GM18499 (cell line): ENCODE results near the gene SVBP.

Experiments used
- ATAC-seq: cut with Tn5 transposase; IDR thresholded peaks from one replicate; pipeline ENCODE4 v1.9.1; 2021; ENCODE audit warnings: moderate number of reproducible peaks; ENCODE audit not compliant: insufficient read depth, unreplicated experiment

SVBP gene

DNA sequence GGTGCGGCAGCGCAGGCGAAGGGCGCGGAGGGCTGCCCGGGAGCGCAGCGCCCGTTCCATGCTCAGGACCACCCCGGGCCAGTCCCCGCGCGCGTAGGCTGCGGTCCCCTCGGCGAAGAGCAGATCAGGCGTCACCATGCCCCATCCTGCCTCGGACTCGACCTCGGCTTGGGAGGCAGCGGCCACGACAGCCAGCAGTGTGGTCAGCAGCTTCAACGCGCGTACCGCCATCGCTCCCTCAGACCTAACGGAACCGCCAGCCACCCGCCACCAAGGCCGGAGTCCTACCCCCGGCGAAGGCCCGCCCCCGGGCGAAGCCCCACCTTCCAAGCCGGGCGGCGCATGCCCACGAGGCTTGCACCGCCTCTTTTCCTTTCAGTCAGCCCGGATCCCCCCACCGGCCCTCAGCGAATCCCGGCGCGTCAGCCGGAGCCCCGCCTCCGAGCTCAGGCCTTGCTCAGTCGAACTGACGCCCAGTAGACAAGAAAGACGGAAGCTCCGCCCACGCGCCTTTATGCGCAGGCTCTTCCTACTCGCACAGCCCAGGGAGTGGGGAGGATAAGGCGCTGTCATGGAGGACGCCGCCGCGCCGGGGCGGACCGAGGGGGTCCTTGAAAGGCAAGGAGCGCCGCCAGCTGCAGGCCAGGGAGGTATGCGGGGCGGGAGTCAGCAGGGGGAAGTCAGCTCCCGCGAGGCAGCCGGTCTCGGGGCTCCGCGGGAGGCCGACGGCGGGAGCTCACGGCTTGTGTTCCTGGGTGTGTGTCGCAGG is 50.3 kb downstream of the SVBP start, which contains the start of the genes C1orf50 and P3H1:
Gene C1orf50, plus strand, starts transcription at position 509 of the 769 bp plus-strand sequence. Its CDS starts 63 bp downstream, at position 572.
Gene P3H1, minus strand, starts transcription at position 288 of the 769 bp plus-strand sequence. Its CDS starts 57 bp downstream, at position 231.
- ATAC-seq, result peak; percentile 64

DNA sequence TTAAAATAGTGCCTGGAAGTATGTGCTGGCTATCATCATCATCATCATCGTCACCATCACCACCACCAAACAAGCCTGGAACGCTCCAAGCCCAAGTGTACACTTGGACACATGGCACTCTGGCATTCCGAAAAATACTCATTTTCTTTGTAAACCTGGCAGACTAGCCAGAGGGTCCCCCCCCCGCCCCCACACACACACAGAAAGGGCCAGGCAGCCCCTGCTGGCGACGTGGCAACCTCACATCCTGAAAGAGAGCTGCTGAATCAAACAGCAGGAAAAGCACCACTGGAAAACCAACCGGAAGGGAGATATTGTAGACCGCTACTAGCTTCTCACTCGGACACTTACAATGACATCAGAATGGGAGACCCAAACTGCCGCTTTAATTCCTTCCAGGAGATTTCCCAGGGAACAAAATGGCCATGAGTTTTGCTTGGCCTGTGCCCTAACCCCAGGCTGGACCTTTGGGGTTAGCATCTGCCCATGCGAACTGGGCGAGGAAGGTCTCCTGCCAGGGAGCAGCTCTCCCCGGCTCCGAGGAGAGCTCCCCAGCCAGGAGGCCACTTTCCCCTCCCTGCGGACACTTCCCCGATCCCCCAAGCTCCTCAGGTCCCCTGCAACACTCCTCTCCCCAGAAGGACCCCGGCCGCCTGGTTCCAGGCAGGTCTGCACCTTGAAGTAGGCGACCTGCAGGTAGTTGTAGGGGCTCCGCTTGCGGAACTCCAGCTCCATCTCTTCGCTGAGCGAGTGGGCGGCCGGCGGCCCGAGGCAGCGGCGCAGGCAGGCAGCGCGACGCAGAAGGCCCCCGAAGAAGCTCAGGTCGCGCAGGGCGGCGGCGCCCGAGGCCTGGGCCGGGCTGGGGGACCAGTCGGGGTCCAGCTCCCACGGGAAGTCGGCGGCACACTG is 51.1 kb downstream of the SVBP start:
- ATAC-seq, result peak; percentile 2

DNA sequence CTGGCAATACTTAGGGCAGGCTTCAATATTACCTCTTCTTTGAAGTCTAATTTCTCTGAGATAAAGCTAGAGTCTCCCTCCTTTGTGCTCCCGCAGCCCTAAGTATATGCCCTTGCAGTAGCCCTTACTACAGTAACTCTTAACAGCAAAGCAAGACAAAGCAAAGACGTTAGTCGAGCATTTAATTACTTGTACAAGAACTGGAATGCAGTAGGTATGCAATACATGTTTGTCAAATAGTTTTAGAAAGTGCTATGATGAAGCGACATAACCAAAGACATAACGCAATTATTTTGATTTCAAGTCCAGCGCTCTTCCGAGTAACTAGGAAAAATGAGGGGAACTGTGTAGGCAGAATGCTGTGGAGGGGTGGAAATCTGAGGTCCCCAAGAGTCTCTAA is 51.9 kb downstream of the SVBP start:
- no peak for ATAC-seq

DNA sequence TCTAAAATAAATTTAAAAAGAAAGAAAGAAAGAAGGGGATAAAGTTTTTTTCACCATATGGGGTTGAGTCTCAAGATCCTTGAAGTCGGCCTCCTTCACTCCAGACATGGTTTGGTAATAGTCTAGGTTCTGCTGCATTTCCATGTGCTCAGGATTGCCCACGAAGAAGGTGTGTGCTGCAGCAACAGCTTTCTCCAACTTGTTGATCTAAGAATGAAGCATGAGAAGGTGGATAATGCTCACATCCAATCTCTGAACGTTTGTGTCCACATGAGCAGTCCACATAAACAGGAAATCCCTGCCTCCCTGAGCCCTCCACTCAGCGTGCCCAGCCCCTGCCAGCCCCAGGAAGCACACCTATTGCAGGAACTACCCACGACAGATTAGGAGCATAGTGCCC is 54.9 kb downstream of the SVBP start:
- no peak for ATAC-seq

DNA sequence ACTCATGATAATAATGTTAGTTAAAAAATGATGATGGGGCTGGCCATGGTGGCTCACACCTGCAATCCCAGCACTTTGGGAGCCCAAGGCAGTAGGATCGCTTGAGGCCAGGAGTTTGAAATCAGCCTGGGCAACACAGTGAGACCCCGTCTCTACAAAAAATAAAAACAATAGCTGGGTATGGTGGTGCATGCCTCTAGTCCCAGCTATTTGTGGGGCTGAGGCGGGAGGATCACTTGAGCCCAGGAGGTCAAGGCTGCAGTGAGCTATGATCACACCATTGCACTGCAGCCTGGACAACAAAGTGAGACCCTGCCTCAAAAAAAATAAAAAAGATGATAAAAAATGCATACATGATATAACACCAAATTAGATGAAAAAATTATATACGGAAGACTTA is 55.6 kb downstream of the SVBP start:
- ATAC-seq, result no peak

DNA sequence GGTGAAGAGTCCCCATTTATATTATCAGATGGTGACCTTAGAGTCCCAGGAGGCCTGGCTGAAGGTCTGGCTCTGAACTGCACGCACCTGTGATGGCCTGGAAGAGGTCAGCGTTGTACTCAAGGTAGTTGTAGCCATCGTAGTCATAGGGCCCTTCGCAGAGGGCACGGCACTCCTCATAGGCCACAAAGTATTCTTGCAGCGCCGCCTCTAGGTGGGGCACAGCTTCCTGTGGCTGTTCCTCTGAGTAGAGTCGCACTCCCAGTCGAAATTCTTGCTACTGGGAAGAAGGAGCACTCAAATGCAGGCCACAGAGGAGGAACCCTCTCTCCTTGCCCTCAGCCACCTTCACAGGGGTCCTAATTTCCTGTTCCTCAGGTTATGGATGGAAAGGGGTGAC is 58.1 kb downstream of the SVBP start:
- no peak for ATAC-seq

DNA sequence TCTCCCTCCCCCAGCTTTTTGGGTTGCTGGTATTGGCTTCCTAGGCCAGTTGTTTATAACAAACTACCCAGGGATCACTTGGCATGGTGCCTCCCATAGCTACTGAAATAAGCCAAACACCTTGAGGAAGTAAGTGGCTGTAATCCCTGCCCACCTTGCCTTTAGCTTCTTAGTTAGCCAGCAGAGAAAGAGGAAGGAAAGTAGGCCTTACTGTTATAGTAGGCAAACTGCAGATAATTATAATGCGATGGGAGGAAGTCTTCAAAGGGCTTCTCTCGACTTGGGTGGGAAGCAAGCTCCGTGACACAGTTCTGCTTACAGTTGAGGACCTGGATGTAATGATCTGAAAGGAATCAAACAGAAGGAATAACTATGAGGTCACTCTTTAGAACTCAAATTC is 58.6 kb downstream of the SVBP start:
- no peak for ATAC-seq

DNA sequence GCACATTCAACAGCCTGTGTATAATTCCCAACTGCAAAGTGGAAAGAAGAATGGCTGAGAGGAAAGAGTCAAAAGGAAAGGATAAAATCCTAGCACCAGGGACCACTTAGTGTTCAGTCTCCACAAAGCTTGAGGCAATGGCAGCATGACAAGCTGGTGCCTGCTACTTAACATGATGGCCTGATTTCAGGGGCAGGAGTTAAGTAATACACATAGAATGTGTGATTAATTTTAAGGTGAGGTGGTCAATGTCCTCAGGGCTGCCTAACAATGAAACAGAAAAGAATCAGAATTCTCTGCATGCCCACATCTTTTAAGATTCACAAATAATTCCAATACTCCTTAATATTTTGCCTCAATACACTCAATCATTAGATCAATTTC is 59.3 kb downstream of the SVBP start:
- no peak for ATAC-seq
